CD4-positive, alpha-beta T cell treated with Interleukin-10 for 1 hour (primary cell): ENCODE data around the gene SLF2.

Experiments used
- DNase-seq: peaks from one replicate; pipeline ENCODE4 v3.0.0-alpha.2; 2020

Gene SLF2

GRCh38 chr10:100907175-100907574 is 5.6 kb upstream of the SLF2 start:
- DNase-seq = no peak

DNA sequence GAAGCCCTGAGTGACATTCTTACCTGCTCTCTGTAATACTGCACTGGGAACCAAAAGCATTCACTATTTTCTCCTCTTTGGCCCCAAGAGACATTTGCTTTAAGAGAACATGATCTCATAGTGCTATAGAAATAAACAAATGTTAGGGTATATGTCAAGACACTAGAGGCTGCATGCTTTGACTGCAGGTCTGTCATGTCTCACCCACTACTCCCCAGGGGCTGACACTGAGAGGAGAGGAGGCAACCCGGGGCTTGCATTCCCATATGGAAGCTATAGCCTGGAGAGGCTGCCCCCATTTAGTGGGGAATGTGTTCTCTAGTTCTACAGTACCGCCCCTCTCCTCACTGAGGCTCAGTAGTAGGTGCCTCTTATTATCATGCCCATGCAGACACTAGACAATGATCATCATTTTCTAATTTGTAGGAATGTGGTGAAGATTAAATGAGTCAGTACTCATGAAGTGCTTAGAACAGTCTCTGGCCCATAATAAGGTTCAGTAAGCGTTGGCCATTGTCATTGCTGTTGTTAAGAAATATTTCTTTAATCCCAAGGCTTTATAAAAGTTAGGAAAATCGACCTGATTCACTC is 4.9 kb upstream of the SLF2 start:
- no peak for DNase-seq

DNA sequence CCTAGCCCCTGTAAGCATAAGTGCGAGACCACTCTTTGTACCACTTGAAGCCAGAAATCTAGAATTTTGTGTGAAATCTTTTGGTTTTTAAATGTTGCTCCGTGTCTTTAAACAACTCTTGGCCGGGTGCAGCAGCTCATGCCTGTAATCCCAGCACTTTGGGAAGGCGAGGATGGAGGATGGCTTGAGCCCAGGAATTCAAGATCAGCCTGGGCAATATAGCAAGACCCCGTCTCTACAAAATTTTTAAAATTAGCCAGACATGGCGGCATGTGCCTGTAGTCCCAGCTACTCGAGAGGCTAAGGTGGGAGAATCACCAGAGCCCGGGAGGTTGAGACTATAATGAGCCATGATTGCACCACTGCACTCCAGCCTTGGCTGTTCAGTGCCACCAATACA is 4.4 kb upstream of the SLF2 start:
- no peak for DNase-seq

DNA sequence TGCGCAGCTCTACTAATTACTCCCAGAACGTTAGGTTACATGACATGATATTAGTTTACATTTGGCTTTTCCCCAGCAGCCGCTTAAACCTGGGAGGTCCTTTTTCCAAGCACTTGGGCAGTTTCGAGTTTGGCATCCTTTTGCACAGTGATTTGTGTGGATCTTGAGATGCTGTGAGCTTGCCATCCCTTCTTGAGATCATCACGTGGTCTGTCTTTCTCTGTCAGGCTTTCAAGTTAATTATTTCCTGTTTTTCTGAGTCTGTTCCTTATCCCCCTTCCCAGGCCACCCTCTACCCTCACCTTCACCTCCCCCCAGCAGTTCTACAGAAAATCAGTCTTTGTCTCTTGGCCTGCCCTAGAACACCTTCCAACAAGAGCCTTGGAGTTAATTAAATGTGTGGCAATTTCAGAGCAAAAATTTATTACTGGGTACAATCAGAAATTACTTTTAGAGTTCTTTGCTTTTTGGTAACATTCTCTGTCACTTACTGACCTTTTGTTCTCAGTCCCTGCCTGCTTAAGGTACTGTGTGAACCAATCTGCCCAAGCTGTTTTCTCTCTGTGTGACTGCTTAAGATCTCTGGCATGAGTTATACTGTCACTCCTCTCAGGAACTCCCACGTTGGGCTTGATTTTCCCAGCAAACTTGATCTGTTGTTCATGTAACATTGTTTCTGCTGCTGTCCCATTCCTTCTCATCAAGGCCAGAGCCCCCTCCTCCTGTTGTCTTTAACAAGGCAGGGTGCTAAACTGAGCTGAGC is 3.1 kb upstream of the SLF2 start:
- no peak for DNase-seq

DNA sequence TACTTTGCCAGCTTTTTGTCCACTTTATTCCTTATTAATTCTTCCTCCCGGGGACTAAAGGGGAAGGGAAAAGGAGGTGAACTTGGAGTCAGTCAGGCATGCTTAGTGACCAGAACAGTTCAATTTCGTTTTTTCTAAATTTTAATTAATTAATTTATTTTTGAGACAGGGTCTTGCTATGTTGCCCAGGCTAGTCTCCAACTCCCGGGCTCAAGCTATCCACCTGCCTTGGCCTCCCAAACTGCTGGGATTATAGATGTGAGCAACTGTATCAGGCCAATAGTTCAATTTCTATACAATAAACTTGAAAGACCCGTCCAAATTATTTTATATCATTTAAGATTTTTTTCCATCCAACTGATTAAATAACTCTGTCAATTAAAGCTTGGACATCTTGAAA is 1.3 kb upstream of the SLF2 start:
- no peak for DNase-seq

DNA sequence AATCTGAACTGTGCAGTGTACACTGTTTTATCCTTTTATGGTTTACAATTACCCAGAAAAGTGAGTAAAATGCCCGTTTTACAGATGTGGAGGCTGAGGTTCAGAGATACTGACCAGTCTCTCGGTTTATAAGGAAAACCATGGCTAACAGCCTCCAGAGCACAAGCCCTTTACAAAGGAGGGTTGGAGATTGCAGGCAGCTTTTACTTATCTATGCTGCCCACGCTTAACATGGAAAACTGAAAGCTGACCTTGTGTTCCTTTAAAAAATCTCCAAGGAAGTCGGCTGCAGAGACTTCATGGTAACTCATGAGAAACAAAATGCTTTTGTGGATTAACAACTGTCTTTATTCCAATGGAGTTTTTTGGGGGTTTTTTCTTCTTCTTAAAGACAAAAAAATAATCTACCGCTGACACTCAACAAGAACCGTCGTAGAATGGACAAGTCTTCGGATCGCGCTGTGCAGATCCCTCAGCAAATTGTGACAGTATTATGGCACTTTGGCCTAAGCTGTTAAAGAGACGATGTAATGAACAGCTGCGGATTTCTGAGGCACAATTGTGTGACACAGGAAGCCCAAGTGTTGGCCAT is 654 bp upstream of the SLF2 start:
- no peak for DNase-seq

DNA sequence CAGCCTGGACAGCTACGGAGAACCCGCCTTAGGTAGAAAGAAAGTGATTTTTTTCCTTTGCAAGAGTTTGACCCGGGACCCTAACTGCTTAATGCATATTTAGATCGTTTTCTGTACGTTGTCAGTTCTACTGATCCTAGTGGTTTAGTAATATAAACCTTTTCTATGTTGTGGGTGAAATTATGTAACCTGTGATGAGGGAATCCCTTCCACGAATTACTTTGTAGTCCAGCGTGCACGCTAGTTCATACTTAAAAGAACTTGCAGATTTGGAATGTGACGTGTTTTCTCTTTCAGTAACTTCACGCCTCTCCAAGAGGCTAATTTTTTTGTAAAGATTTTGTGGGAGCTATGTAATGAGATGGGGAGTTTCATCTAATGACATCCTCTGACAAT is 705 bp downstream of the SLF2 start:
- no peak for DNase-seq

DNA sequence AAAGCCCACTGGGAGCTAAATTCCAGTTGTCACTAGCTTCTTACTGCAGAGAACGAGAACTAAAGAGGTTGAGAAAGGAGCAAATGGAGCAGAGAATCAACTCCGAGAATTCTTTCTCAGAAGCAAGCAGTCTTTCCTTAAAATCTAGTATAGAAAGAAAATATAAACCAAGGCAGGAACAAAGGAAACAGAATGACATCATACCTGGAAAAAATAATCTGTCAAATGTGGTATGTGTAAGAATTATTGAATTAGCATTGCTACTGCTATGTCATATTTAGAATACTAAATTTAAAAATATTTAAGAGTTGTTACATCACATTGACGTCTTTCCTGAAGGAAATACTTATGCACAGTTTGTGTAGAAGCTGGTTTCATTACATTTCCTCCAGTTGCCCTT is 4.3 kb downstream of the SLF2 start:
- DNase-seq = no peak

GRCh38 chr10:100923580-100923979 is 10.8 kb downstream of the SLF2 start:
- DNase-seq = no peak

- DNase-seq = no peak
Observed at GRCh38 chr10:100927266-100927665, 14.5 kb downstream of the SLF2 start.

- DNase-seq = no peak
Observed at GRCh38 chr10:100928039-100928438, 15.3 kb downstream of the SLF2 start.

DNA sequence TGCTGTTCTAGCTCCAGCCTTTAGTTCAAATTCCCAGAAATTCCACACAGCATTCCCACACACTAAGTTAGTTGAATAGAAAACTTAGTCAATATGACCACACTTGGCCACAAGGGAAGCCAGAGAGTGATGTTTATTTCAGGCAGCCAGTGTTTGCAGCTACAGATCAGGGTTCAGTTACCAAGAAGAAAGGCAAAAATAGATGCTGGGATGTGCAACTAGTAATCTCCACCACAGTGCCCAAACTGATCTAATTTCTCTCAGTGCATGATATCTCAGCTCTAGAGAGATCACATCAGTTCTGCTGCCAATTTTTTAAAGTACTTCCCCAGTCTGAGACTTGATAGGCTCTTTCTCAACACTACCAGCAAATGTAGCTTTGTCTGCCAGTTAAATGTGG is 17.6 kb downstream of the SLF2 start:
- no peak for DNase-seq

GRCh38 chr10:100934084-100934659 is 21.4 kb downstream of the SLF2 start:
- peak; percentile 16 for DNase-seq

DNA sequence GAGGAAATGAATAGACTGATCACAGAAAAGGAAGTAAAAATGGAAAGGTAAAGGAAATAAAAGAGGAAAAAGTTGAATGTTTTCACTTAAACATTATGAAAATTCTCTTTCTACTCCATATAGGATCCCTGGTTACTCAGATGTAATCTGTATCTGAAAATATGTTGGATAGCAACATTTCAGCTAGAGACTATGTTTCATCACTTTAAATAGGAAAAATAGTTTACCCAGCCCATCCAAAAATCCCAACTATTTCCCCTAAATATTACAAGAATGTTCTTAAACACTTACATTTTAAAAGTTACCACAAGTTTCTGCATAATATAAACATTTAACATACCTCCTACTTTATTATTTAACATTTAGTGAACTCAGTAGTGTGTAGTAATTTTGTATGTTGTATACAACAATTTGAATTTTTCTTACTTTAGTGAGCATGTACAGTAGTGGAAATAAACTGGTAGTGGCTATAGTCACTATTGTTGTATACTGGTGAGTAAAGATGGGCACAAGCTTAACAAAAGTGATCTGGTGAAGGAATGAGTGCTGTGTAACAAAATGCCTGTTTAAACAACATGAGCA is 27.1 kb downstream of the SLF2 start:
- no peak for DNase-seq

DNA sequence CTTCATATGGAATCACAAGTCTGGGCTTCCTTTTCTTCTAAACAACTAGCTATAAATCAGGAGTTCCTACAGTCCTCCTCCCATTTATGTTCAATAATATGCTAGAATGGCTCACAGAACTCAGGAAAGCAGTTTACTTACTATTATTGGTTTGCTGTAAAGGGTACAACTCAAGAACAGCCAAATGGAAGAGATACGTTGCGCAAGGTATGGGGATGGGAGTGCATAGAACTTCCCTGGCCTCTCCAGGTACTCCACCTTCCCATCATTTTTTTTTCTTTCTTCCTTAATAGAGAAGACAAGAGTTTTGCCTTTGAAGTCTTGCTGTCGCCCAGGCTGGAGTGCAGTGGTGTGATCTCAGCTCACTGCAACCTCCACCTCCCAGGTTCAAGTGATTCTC is 29.5 kb downstream of the SLF2 start:
- no peak for DNase-seq

GRCh38 chr10:100943508-100943907 is 30.7 kb downstream of the SLF2 start:
- DNase-seq = no peak

GRCh38 chr10:100945754-100946153 is 33.0 kb downstream of the SLF2 start:
- no peak for DNase-seq

DNA sequence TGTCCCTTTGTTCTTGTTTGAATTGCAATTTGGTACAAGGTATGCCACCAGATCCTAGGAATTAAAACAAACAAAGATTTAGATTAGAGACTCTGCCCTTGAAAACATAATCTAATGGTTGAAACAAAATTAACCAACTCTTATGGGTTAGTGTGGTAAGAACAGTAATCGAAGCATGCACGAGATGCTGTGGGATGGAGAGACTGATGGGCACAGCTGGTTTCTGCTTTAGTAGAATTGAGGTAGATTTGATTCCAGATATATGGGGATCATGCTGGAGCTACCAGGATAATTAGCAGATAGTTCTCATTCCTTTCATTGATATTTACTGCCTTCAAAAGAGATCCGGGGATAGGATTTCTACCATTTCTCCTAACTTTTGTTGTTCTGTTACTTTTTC is 36.2 kb downstream of the SLF2 start:
- DNase-seq = no peak

GRCh38 chr10:100960251-100960650 is 47.5 kb downstream of the SLF2 start:
- DNase-seq = no peak

DNA sequence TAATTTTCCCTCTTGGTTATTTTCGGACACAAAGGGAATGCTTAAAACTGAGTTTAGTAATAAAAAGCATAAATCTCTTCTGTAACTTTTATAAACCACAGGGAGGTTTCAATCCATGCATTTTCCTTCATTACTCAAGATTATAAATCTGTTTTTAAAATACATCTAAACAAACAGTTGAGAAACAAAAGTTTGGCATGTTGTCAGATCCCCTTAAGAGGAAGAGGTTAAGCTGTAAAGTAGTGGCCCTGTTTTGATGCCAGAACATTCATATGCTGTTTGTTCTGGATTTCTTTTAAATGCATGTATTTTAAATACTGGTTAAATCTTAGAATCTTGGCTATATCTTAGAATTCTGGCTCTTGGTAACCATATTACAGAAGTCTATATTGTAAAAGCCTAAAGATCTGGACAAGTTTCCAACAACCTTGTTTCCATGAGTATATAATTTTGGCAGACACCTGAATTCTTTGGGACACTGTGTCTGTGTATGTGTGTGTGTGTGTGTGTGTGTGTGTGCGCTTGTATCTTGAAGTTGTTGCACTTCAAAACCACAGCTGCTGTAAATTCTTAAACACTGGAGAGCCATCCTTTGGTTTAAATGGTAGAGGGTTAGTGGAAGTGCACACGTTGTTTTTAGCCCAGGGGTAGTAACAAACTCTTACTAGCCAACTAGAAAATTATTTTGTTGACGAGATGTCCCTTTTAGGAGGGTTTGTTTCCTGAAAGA is 49.8 kb downstream of the SLF2 start:
- DNase-seq = no peak

- DNase-seq = no peak
Observed at GRCh38 chr10:100963826-100964225, 51.1 kb downstream of the SLF2 start.

DNA sequence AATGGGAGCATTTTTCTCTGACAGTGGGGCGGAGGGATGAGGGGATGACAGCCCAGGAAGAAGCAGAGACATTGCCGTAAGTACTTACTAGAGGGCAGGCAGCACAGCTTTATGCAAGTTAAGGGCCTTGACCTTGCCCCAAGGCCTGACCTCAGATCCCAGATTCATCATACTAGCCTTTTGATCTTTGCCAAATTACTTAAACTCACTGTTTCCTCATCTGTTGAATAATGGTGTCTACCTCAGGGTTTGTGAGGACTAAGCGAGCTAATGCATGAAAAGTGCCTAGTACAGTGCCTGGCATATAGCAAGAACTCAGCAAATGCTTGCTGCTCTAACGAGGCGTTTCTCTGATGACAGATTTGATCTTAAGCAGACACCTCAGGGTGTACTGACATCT is 53.1 kb downstream of the SLF2 start:
- no peak for DNase-seq

DNA sequence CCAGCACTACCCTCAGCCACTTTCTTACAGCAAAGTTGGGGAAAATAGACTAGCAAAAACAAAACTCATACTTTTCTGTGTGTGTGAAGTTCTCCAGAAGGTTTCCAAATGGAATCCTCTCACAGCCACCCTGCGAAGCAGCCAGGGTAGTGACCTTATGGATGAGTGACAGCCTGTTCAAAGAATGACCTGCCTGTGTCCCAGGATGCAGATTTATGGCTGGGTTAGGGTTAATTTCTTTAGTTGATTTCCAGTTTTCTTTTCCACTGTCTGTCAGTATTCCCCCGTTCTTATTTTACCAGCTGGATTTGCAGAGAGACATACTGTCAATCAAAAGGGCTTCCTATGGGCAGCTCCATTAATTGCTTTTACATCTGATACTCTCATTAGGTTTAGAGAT is 54.1 kb downstream of the SLF2 start:
- DNase-seq = no peak
